PFSK-1 (cell line): ENCODE results near the gene NDST4.

Experiments used
- FOXP2 ChIP-seq: optimal IDR thresholded peaks from 2 replicates; pipeline ENCODE3; 2011; ENCODE audit warnings: borderline replicate concordance, control low read depth, inconsistent platforms; ENCODE audit not compliant: insufficient read depth; ENCODE audit errors: extremely low read length, extremely low read depth
- POLR2AphosphoS5 ChIP-seq: IDR thresholded peaks from 2 replicates; pipeline ENCODE4 v1.6.1; 2012; ENCODE audit warnings: low read depth, mild to moderate bottlenecking, control low read depth, low read length, moderate library complexity
- SIN3A ChIP-seq: IDR thresholded peaks from 2 replicates; pipeline ENCODE4 v1.6.1; 2012; ENCODE audit warnings: mild to moderate bottlenecking, low read length, moderate library complexity, borderline replicate concordance; ENCODE audit not compliant: insufficient read depth
- TAF1 ChIP-seq: IDR thresholded peaks from 2 replicates; pipeline ENCODE4 v1.6.1; 2012; ENCODE audit warnings: low read length, control low read depth, borderline replicate concordance; ENCODE audit not compliant: insufficient read depth
- TF ChIP-seq, protein P1 (sequence below), 2 experiments: IDR thresholded peaks; 2 replicates each; pipeline versions ENCODE4 v1.6.1 to v1.8.0; 2011 to 2012; ENCODE audit warnings: low read depth in 2 of 2, low read length in 2 of 2, control low read depth in 1 of 2, inconsistent platforms in 1 of 2, mild to moderate bottlenecking in 1 of 2, moderate library complexity in 1 of 2; ENCODE audit not compliant: insufficient read depth in 1 of 2

The NDST4 gene

DNA sequence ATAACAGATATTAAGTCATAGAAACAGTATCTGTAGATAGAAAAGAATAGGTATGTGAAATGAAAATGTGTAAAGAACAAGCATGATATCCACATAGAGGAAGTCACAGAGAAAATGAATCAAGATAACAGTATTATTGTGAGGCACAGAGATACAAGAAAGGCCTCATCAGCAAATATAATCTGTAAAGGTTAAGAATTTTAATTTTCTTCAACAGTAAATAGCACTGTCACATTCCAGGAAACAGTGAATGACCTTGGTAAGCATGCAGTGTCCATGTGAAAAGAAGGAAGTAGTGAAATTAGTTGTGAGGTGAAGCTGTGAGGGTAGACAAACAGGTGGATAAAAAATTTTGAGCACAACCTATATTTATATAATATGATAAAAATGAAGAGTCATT, 39.5 kb upstream of the NDST4 start:
- TF ChIP-seq, protein P1, sequence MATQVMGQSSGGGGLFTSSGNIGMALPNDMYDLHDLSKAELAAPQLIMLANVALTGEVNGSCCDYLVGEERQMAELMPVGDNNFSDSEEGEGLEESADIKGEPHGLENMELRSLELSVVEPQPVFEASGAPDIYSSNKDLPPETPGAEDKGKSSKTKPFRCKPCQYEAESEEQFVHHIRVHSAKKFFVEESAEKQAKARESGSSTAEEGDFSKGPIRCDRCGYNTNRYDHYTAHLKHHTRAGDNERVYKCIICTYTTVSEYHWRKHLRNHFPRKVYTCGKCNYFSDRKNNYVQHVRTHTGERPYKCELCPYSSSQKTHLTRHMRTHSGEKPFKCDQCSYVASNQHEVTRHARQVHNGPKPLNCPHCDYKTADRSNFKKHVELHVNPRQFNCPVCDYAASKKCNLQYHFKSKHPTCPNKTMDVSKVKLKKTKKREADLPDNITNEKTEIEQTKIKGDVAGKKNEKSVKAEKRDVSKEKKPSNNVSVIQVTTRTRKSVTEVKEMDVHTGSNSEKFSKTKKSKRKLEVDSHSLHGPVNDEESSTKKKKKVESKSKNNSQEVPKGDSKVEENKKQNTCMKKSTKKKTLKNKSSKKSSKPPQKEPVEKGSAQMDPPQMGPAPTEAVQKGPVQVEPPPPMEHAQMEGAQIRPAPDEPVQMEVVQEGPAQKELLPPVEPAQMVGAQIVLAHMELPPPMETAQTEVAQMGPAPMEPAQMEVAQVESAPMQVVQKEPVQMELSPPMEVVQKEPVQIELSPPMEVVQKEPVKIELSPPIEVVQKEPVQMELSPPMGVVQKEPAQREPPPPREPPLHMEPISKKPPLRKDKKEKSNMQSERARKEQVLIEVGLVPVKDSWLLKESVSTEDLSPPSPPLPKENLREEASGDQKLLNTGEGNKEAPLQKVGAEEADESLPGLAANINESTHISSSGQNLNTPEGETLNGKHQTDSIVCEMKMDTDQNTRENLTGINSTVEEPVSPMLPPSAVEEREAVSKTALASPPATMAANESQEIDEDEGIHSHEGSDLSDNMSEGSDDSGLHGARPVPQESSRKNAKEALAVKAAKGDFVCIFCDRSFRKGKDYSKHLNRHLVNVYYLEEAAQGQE (IDR thresholded peaks at IDR 0.05; ENCODE audit: insufficient read depth in 1 of 2, low read depth in 2 of 2, low read length in 2 of 2): no peak
- TF ChIP-seq FOXP2 (no peak), POLR2AphosphoS5 (no peak), TAF1 (no peak), SIN3A (no peak)

DNA sequence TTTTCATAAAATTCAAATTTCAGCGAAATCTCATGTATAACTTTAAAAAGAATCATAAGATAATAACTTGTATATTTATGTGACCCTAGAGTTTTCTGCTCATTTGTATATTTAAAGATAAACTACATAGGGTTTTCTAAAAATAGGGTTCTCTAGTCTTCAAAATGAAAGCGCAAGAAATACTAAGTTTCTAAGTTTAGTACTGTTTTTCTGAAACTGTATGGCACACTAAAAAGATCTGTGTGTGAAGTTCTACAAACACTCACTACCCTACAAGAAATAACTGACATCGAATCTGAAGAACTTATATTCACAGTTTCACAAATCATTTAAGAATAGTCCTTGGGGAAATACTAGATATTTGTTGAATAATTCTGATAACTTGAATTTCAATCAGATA, 38.7 kb upstream of the NDST4 start:
- TF ChIP-seq TAF1: no peak
- TF ChIP-seq, protein P1 (IDR thresholded peaks at IDR 0.05; ENCODE audit: insufficient read depth in 1 of 2, low read depth in 2 of 2, low read length in 2 of 2): no peak
- TF ChIP-seq FOXP2: no peak
- no peak for TF ChIP-seq SIN3A
- no peak for TF ChIP-seq POLR2AphosphoS5

DNA sequence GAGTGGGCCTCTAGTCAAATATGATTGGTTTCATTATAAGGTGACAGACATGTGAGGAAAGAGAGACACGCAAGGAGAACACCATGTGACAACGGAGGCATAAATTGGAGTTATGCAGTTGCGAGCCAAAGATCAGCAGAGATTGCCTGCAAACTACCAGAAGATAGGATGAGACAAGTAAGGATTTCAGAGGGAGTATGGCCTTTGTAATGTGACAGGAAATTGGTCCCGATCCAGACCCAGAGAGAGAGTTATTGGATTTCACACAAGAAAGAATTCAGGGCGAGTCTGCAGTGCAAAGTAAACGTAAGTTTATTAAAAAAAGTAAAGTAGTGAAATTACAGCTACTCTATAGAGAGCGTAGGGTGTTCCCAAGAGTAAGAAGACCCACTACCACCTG, 35.7 kb upstream of the NDST4 start:
- TF ChIP-seq POLR2AphosphoS5: no peak
- TF ChIP-seq FOXP2: no peak

DNA sequence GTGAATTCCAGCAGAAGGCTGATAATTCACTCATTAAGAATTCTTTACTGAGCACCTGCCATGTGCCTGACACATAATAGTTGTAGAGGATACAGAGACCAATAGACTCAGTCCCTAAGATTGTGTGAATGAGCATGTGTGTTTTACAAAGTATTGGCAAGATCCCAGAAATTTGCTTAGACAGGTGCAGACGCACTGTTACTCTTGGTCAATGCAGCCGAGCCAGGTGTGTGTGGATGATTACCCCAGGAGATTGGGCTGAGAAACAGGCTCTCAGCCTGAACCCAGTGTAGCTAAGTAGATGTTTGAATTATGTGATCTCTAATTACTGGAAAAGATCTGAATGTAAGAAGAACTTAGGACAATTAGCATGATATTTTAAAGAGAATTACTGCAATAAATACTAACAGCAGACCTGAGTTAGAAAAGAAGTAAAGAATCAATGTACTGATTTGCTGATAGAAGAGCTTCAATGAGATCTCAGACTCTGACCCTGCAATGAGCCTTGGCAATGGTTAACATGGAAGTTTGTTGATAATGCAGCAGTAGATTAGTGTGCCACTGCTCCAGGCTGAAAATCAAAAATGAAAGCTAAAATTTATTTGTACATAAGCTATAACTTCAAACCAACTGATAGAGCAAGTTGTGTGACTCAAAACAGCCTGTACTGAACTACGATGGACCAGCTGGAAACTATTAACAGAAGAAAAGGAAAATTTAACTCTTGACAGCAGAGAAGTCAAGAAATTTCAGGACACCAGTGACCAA, 32.2 kb upstream of the NDST4 start:
- TF ChIP-seq, protein P1 (IDR thresholded peaks at IDR 0.05; ENCODE audit: insufficient read depth in 1 of 2, low read depth in 2 of 2, low read length in 2 of 2): no peak
- TF ChIP-seq TAF1: no peak
- TF ChIP-seq FOXP2: no peak
- no peak for TF ChIP-seq SIN3A

DNA sequence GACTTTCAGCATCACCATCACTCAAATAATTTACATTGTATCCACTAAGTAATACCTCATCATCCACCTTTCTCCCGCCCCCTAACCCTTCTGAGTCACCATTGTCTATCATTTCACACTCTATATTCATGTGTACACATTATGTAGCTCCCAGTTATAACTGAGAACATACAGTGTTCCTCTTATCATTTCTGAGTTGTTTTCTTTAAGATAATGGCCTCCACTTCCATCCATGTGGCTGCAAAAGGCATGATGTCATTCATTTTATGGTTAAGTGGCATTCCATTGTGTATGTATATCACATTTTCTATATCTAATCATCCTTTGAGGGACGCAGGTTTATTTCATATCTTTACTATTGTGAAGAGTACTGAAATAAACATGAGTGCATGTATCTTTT, 14.6 kb upstream of the NDST4 start:
- TF ChIP-seq SIN3A: no peak

DNA sequence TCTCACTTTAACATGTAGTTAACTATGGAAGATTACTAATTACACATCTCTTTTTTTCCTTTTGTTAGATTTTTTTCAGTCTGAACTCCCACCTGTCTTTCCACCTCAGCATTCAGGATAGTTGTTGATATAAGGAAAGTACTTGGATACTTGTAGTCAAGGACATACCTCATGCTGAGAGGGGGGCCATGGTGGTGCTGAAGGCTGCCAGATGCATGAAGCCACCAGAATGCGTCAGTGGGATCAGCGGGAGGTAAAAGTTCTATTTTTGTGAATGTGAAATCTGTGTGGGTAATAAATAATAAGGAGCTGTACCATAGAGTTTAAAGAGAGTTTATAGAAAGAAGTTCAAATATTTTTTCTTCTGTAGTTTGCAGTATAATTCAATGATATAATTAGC, 13.1 kb upstream of the NDST4 start:
- TF ChIP-seq SIN3A (no peak), TAF1 (no peak), FOXP2 (no peak), POLR2AphosphoS5 (no peak)
- TF ChIP-seq, protein P1 (IDR thresholded peaks at IDR 0.05; ENCODE audit: insufficient read depth in 1 of 2, low read depth in 2 of 2, low read length in 2 of 2): no peak
